Measurements from ENCODE around the gene DGKD.

Gene DGKD

DNA sequence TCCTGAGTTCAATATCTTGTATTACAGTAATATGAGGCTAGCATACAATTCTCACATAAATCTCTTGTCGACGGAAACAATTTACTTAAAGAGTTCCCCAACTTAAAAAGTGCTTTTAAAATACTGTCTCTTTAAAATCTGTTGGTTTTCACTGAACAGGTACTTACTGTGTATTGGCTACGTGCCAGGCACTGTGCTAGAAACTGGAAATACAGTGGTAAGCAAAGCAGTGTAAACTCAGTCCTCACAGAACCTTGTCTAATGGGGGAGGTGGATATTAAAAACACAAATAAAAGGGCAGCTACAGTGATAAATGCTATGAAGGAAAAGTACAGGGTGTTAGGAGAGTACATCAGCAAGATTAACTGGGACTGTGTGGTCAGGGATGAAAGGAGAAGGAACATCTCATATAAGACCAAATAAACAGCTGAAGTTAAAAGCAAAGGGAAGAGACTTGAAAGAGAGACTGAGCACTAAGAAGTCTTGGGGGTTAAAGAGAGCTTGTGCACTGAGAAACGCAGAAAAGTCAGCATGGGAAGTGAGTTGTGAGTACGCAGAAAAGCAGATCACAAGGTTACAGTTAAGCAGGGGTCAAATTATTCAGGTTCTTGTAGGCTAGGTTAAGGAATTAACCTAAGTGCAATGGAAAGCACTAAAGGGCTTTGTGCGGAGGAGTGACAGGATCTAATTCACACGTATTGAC lies 159.8 kb downstream of the DGKD start:
- no peak for DNase-seq

- DNase-seq: no peak
Measured at GRCh38 chr2:233519787-233520611, 165.7 kb downstream of the DGKD start.

Measured in NCI-H526 treated with DMSO at 0.1 percent for 48 hours (cell line).